Peyer's patch (tissue), 4 donors: ENCODE results near the gene KIT. TPM values are rescaled to one million over a fixed set of nuclear protein-coding genes. Genes with fewer than 3 reads are reported as not detected.

Experiments
- DNase-seq, 3 donors: peaks; one replicate each; pipeline ENCODE4 v3.0.0-alpha.2; 2017 to 2019
- H3K27ac ChIP-seq, 4 donors: fragments of 200-600 bp; sonication (generic); one replicate each; pipeline ENCODE4 v1.5.1; 2016 to 2019
- H3K27me3 ChIP-seq, 2 donors: fragments of 200-600 bp; sonication (generic); one replicate each; pipeline ENCODE4 v1.5.1; 2019
- H3K36me3 ChIP-seq, 3 donors: fragments of 200-600 bp; sonication (generic); one replicate each; pipeline ENCODE4 v1.5.1; 2016 to 2019
- H3K4me1 ChIP-seq, 4 donors: fragments of 200-600 bp; sonication (generic); one replicate each; pipeline ENCODE4 v1.5.1; 2016 to 2019
- H3K4me3 ChIP-seq, 4 donors: fragments of 200-600 bp; sonication (generic); 1 replicate in 3 of 4; 2 replicates in 1 of 4; pipeline ENCODE4 v1.5.1; 2016 to 2019; ENCODE audit warnings: mild to moderate bottlenecking in 1 of 4
- H3K9me3 ChIP-seq, 4 donors: fragments of 200-600 bp; sonication (generic); one replicate each; pipeline ENCODE4 v1.5.1; 2016 to 2019; ENCODE audit warnings: mild to moderate bottlenecking in 1 of 4
- CTCF ChIP-seq, 6 experiments: fragments of 450-650 bp in 4 of 6; fragments of 200-600 bp in 2 of 6; sonication (generic) in 1 of 6; IDR thresholded peaks; one replicate each; pipeline ENCODE4 v1.5.1; 2017 to 2019; ENCODE audit warnings: antibody characterized with exemption in 6 of 6, mild to moderate bottlenecking in 3 of 6, moderate library complexity in 1 of 6
- POLR2A ChIP-seq, 2 donors: fragments of 450-650 bp; IDR thresholded peaks; one replicate each; pipeline ENCODE4 v1.5.1; 2017; ENCODE audit warnings: antibody characterized with exemption in 2 of 2, mild to moderate bottlenecking in 2 of 2, moderate library complexity in 2 of 2
- total RNA-seq, 4 donors: library from RNA; depleted of rRNA; stranded (reverse); fragments of >200 nt; gene quantifications; one replicate each; pipeline ENCODE4 v1.1.0, GENCODE V29; 2016

The KIT gene
- total RNA-seq, 4 donors from 2014 or later = 4.4 to 21.5 (median 9.5) TPM

GRCh38 chr4:54657185-54657550 is 589 bp upstream of the KIT start:
- Histone ChIP-seq H3K27ac (peak overlapping the region in 2 of 4 donors; percentile 15 to 20), H3K4me3 (peak overlapping the region; percentile 31 to 55 (median 48)), H3K36me3 (no peaks in the 10 kb centered on the region), H3K4me1 (peaks cover 0 to 25% (median 3%) of the 10 kb centered on the region in 4 donors), H3K27me3 (peaks cover 0 to 14% of the 10 kb centered on the region in 2 donors), H3K9me3 (no peaks in the 10 kb centered on the region)
- TF ChIP-seq POLR2A (IDR thresholded peaks at IDR 0.05) = no peak
- no peak for TF ChIP-seq CTCF (IDR thresholded peaks at IDR 0.05)
- no peak for DNase-seq

- Histone ChIP-seq H3K9me3 (no peaks in the 10 kb centered on the region), H3K36me3 (no peaks in the 10 kb centered on the region), H3K27ac (peak overlapping the region in 3 of 4 donors; percentile 2 to 42 (median 23)), H3K4me1 (peaks cover 0 to 25% (median 3%) of the 10 kb centered on the region in 4 donors), H3K4me3 (peak overlapping the region; percentile 31 to 55 (median 48)), H3K27me3 (peaks cover 0 to 14% of the 10 kb centered on the region in 2 donors)
- TF ChIP-seq POLR2A (IDR thresholded peaks at IDR 0.05) (no peak), CTCF (IDR thresholded peaks at IDR 0.05) (peak in 3 of 6 experiments; percentile 13 to 31 (median 31))
- peak in 2 of 3 donors; percentile 50 to 66 for DNase-seq
Measured at GRCh38 chr4:54658252-54659093, 716 bp downstream of the KIT start.

- Histone ChIP-seq H3K4me3 (peak overlapping the region; percentile 31 to 55 (median 48)), H3K9me3 (no peaks in the 10 kb centered on the region), H3K27ac (peak overlapping the region in 2 of 4 donors; percentile 2 to 42), H3K4me1 (peaks cover 0 to 25% (median 3%) of the 10 kb centered on the region in 4 donors), H3K36me3 (no peaks in the 10 kb centered on the region), H3K27me3 (peaks cover 0 to 14% of the 10 kb centered on the region in 2 donors)
- no peak for TF ChIP-seq CTCF (IDR thresholded peaks at IDR 0.05)
- TF ChIP-seq POLR2A (IDR thresholded peaks at IDR 0.05) = no peak
- no peak for DNase-seq
Measured at GRCh38 chr4:54659313-54659712, 1.6 kb downstream of the KIT start.

- Histone ChIP-seq H3K4me3 (peak overlapping the region in 2 of 4 donors; percentile 13 to 55), H3K4me1 (peaks cover 0 to 25% (median 3%) of the 10 kb centered on the region in 4 donors), H3K9me3 (no peaks in the 10 kb centered on the region), H3K27ac (no peak overlapping the region), H3K36me3 (no peaks in the 10 kb centered on the region), H3K27me3 (peaks cover 0 to 14% of the 10 kb centered on the region in 2 donors)
- no peak for DNase-seq
- no peak for TF ChIP-seq CTCF (IDR thresholded peaks at IDR 0.05)
- TF ChIP-seq POLR2A (IDR thresholded peaks at IDR 0.05) = no peak
Measured at GRCh38 chr4:54659749-54660535, 2.2 kb downstream of the KIT start.

- Histone ChIP-seq H3K4me1 (peaks cover 0 to 25% (median 3%) of the 10 kb centered on the region in 4 donors), H3K9me3 (no peaks in the 10 kb centered on the region), H3K27ac (no peak overlapping the region), H3K27me3 (peaks cover 0 to 14% of the 10 kb centered on the region in 2 donors), H3K36me3 (no peaks in the 10 kb centered on the region), H3K4me3 (peak overlapping the region in 1 of 4 donors; percentile 55)
- TF ChIP-seq POLR2A (IDR thresholded peaks at IDR 0.05) = no peak
- no peak for TF ChIP-seq CTCF (IDR thresholded peaks at IDR 0.05)
- no peak for DNase-seq
Measured at GRCh38 chr4:54660591-54660990, 2.8 kb downstream of the KIT start.
